Esophagus (tissue), 2 donors: ENCODE measurements around the gene MYMX. TPM values are rescaled to one million over a fixed set of nuclear protein-coding genes. Genes with fewer than 3 reads are reported as not detected.

Experiments used
- H3K27ac ChIP-seq, 2 donors: one replicate each; pipeline ENCODE4 v1.5.1; 2013; ENCODE audit warnings: low read depth in 2 of 2, mild to moderate bottlenecking in 2 of 2, inconsistent platforms in 1 of 2, low read length in 1 of 2, moderate library complexity in 1 of 2
- H3K27me3 ChIP-seq, 2 donors: one replicate each; pipeline ENCODE4 v1.6.1; 2013; ENCODE audit warnings: low read length in 2 of 2, control low read depth in 1 of 2, mild to moderate bottlenecking in 1 of 2; ENCODE audit not compliant: insufficient read depth in 2 of 2, control insufficient read depth in 1 of 2
- H3K36me3 ChIP-seq, 2 donors: one replicate each; pipeline ENCODE4 v1.6.1; 2013; ENCODE audit warnings: low read length in 1 of 2; ENCODE audit not compliant: control insufficient read depth in 2 of 2, insufficient read depth in 2 of 2
- H3K4me1 ChIP-seq, 2 donors: one replicate each; pipeline ENCODE4 v1.6.1; 2013; ENCODE audit warnings: low read length in 1 of 2; ENCODE audit not compliant: control insufficient read depth in 2 of 2, insufficient read depth in 2 of 2
- H3K4me3 ChIP-seq, 2 donors: one replicate each; pipeline ENCODE4 v1.5.1; 2013; ENCODE audit warnings: low read length in 2 of 2, mild to moderate bottlenecking in 2 of 2, low read depth in 1 of 2, moderate library complexity in 1 of 2
- H3K9me3 ChIP-seq, 2 donors: one replicate each; pipeline ENCODE4 v1.6.1; 2013; ENCODE audit warnings: mild to moderate bottlenecking in 2 of 2, low read depth in 1 of 2, low read length in 1 of 2, moderate library complexity in 1 of 2; ENCODE audit not compliant: control insufficient read depth in 2 of 2, insufficient read depth in 1 of 2
- WGBS, 2 donors: extraction: QIAGEN DNeasy Blood & Tissue Kit; methylation state at CpG; one replicate each; pipeline ENCODE4 v1.1.7; 2013; 5-methylcytosine and 5-hydroxymethylcytosine counted together
- polyA plus RNA-seq, 2 donors: library from polyadenylated mRNA; stranded (reverse); fragments of 200-250 nt; gene quantifications; one replicate each; pipeline ENCODE4 v1.2.3, GENCODE V29; 2013
- donor health status: healthy with polysubstance abuse.
- donor health status: Bipolar disorder and iron deficiency.

MYMX gene
- polyA plus RNA-seq: under 1 TPM in 1 of 2 donors, not detected in 1; 0.05 TPM

- H3K4me3 ChIP-seq: no peak within 1 kb of the TSS
- no peaks in the 10 kb centered on the region for H3K9me3 ChIP-seq
- 37 to 39% methylated on average over 7 of the region's 7 CpGs for WGBS, 2 donors
- peaks cover 0 to 15% of the 10 kb centered on the region in 2 donors for H3K4me1 ChIP-seq
- H3K36me3 ChIP-seq: no peaks in the 10 kb centered on the region
- H3K27ac ChIP-seq: peak within 1 kb of the TSS in 1 of 2 donors; percentile 27
- H3K27me3 ChIP-seq: no peaks in the 10 kb centered on the region
Measured at GRCh38 chr6:44216677-44217331, at the start of gene MYMX. Gene MYMX (plus strand): TSS chr6:44216926. CDS start chr6:44217472, 546 bp downstream.

- Histone ChIP-seq H3K9me3 (no peaks in the 10 kb centered on the region), H3K27ac (no peak overlapping the region), H3K27me3 (no peaks in the 10 kb centered on the region), H3K4me1 (peaks cover 2% of the 10 kb centered on the region in 2 donors), H3K36me3 (no peaks in the 10 kb centered on the region), H3K4me3 (no peak overlapping the region)
- 96 to 97% methylated on average over 1 of the region's 1 CpG for WGBS, 2 donors
Measured at GRCh38 chr6:44167567-44167966, 49.2 kb upstream of the MYMX start.

GRCh38 chr6:44169154-44169553 is 47.6 kb upstream of the MYMX start:
- Histone ChIP-seq H3K4me1 (peaks cover 2% of the 10 kb centered on the region in 2 donors), H3K27me3 (no peaks in the 10 kb centered on the region), H3K4me3 (no peak overlapping the region), H3K9me3 (no peaks in the 10 kb centered on the region), H3K36me3 (no peaks in the 10 kb centered on the region), H3K27ac (no peak overlapping the region)
- WGBS, 2 donors: 38 to 53% methylated on average over 9 of the region's 9 CpGs

GRCh38 chr6:44169886-44170570 is 46.7 kb upstream of the MYMX start:
- peaks cover 2% of the 10 kb centered on the region in 2 donors for H3K4me1 ChIP-seq
- no peaks in the 10 kb centered on the region for H3K36me3 ChIP-seq
- H3K4me3 ChIP-seq: no peak overlapping the region
- whole genome bisulfite sequencing, 2 donors: 68 to 69% methylated on average over 10 of the region's 10 CpGs
- no peaks in the 10 kb centered on the region for H3K27me3 ChIP-seq
- no peak overlapping the region for H3K27ac ChIP-seq
- H3K9me3 ChIP-seq: no peaks in the 10 kb centered on the region

- Histone ChIP-seq H3K9me3 (no peaks in the 10 kb centered on the region), H3K4me3 (no peak overlapping the region), H3K27me3 (no peaks in the 10 kb centered on the region), H3K36me3 (no peaks in the 10 kb centered on the region), H3K27ac (no peak overlapping the region), H3K4me1 (peaks cover 2% of the 10 kb centered on the region in 2 donors)
- WGBS, 2 donors: 79 to 82% methylated on average over 12 of the region's 12 CpGs
Measured at GRCh38 chr6:44171899-44172546, 44.7 kb upstream of the MYMX start.

GRCh38 chr6:44172731-44173500 is 43.8 kb upstream of the MYMX start:
- Histone ChIP-seq H3K9me3 (no peaks in the 10 kb centered on the region), H3K4me1 (peaks cover 2% of the 10 kb centered on the region in 2 donors), H3K4me3 (no peak overlapping the region), H3K36me3 (no peaks in the 10 kb centered on the region), H3K27ac (no peak overlapping the region), H3K27me3 (no peaks in the 10 kb centered on the region)
- WGBS, 2 donors: 27 to 28% methylated on average over 15 of the region's 15 CpGs

GRCh38 chr6:44176130-44176761 is 40.5 kb upstream of the MYMX start:
- Histone ChIP-seq H3K27ac (no peak overlapping the region), H3K27me3 (no peaks in the 10 kb centered on the region), H3K36me3 (no peaks in the 10 kb centered on the region), H3K9me3 (no peaks in the 10 kb centered on the region), H3K4me1 (no peaks in the 10 kb centered on the region), H3K4me3 (no peak overlapping the region)
- WGBS, 2 donors: 78 to 79% methylated on average over 15 of the region's 15 CpGs

GRCh38 chr6:44176762-44177509 is 39.8 kb upstream of the MYMX start:
- Histone ChIP-seq H3K27me3 (no peaks in the 10 kb centered on the region), H3K4me3 (no peak overlapping the region), H3K4me1 (no peaks in the 10 kb centered on the region), H3K27ac (no peak overlapping the region), H3K36me3 (no peaks in the 10 kb centered on the region), H3K9me3 (no peaks in the 10 kb centered on the region)
- 74 to 75% methylated on average over 24 of the region's 24 CpGs for WGBS, 2 donors
